Uterus (tissue), 2 donors: ENCODE results near the gene IL26.

ENCODE experiments used
- POLR2A ChIP-seq, 2 donors: fragments of 450-650 bp; IDR thresholded peaks; one replicate each; pipeline ENCODE4 v1.6.1; 2016; ENCODE audit warnings: antibody characterized with exemption in 2 of 2, mild to moderate bottlenecking in 1 of 2, moderate library complexity in 1 of 2
- TF ChIP-seq, protein P1 (sequence below), 4 experiments: fragments of 200-600 bp in 2 of 4; fragments of 450-650 bp in 2 of 4; sonication (generic) in 2 of 4; IDR thresholded peaks; one replicate each; pipeline ENCODE4 v1.5.1; 2016 to 2019; ENCODE audit warnings: antibody characterized with exemption in 4 of 4, mild to moderate bottlenecking in 2 of 4, moderate library complexity in 1 of 4

DNA sequence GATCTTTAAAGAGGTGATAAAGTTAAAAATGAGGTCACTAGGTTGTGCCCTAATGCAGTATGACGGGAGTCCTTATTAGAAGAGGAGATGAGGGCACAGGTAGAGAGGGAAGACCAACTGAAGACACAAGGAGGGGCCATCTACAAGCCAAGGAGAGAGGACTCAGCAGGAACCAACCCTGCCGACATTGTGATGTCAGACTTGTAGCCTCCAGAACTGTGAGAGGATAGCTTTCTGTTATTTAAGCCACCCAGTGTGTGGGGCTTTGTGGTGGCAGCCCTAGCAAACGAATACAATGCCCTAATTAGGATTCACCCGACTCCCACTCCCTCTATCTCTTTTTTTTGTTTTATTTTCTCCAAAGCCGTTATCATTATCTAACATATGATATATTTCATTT lies 7.9 kb upstream of the IL26 start:
- TF ChIP-seq, protein P1, sequence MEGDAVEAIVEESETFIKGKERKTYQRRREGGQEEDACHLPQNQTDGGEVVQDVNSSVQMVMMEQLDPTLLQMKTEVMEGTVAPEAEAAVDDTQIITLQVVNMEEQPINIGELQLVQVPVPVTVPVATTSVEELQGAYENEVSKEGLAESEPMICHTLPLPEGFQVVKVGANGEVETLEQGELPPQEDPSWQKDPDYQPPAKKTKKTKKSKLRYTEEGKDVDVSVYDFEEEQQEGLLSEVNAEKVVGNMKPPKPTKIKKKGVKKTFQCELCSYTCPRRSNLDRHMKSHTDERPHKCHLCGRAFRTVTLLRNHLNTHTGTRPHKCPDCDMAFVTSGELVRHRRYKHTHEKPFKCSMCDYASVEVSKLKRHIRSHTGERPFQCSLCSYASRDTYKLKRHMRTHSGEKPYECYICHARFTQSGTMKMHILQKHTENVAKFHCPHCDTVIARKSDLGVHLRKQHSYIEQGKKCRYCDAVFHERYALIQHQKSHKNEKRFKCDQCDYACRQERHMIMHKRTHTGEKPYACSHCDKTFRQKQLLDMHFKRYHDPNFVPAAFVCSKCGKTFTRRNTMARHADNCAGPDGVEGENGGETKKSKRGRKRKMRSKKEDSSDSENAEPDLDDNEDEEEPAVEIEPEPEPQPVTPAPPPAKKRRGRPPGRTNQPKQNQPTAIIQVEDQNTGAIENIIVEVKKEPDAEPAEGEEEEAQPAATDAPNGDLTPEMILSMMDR (IDR thresholded peaks at IDR 0.05), result no peak
- no peak for TF ChIP-seq POLR2A (IDR thresholded peaks at IDR 0.05)
